K562 (cell line): ENCODE results near the gene HSF4. TPM values are rescaled to one million over a fixed set of nuclear protein-coding genes. Genes with fewer than 3 reads are reported as not detected.
A peak's percentile ranks its signal among the peaks of the same experiment; 100 is the strongest.

ENCODE experiments used
- ATAC-seq: fragments of 200-7000 bp; cut with Tn5 transposase; 3 replicates; pipeline ENCODE4 v1.9.1; 2020; ENCODE audit warnings: moderate library complexity
- BruUV-seq: library from RNA; stranded (reverse); fragments of 400-500 nt; replicated peaks from 2 replicates; lab custom pipeline; 2021; lab: Mats Ljungman, UMichigan
- CTCF ChIA-PET: fragments of 300-600 bp; formaldehyde crosslinking; extraction: SDS; loops from one replicate; lab custom pipeline; 2021; ENCODE audit warnings: low intra/inter-chr PET ratio; lab: Yijun Ruan, JAX
- POLR2A ChIA-PET: fragments of 300-600, 350-650 bp; sonication (Branson Sonifier 250); formaldehyde crosslinking; extraction: SDS; loops from one replicate; lab custom pipeline; 2021; ENCODE audit warnings: antibody characterized with exemption, inconsistent platforms; lab: Yijun Ruan, JAX
- DNase-seq, 4 experiments: peaks; one replicate each; pipeline versions ENCODE4 v3.0.0 to v3.0.0-alpha.2; 2011 to 2018; ENCODE audit warnings: low spot score in 3 of 4, mixed read lengths in 3 of 4; ENCODE audit errors: extremely low read depth in 1 of 4
- FAIRE-seq: peaks from 2 replicates; lab custom pipeline; 2011; peaks lifted over from hg19 to GRCh38; lab: Jason Lieb, UNC
- H2AFZ ChIP-seq: 2 replicates; pipeline ENCODE4 v1.6.0; 2011; ENCODE audit warnings: low read depth, low read length, control low read depth, inconsistent platforms
- H3K27ac ChIP-seq: fragments of 200-600 bp; 3 replicates; pipeline ENCODE4 v1.8.0; 2011; ENCODE audit warnings: low read depth, mild to moderate bottlenecking, control low read depth, inconsistent platforms, low read length, moderate library complexity, mixed read lengths; ENCODE audit errors: extremely low read depth
- H3K27me3 ChIP-seq, 2 experiments: fragments of 300-600 bp in 1 of 2; 2 replicates in 1 of 2; 3 replicates in 1 of 2; pipeline versions ENCODE4 v1.6.0 to v1.8.0; 2011; ENCODE audit warnings: inconsistent platforms in 2 of 2, low read length in 2 of 2, mild to moderate bottlenecking in 1 of 2, mixed read lengths in 1 of 2, moderate library complexity in 1 of 2; ENCODE audit not compliant: control insufficient read depth in 2 of 2, insufficient read depth in 2 of 2
- H3K36me3 ChIP-seq: fragments of 300-600 bp; 3 replicates; pipeline ENCODE4 v1.8.0; 2011; ENCODE audit warnings: mild to moderate bottlenecking, low read length, inconsistent platforms; ENCODE audit not compliant: control insufficient read depth, insufficient read depth
- H3K4me1 ChIP-seq, 2 experiments: fragments of 200-600 bp in 1 of 2; replicated peaks in 1 of 2; 2 replicates in 1 of 2; 3 replicates in 1 of 2; pipeline versions ENCODE4 v1.5.1 to v1.8.0; 2011; ENCODE audit warnings: inconsistent platforms in 2 of 2, low read length in 2 of 2, mild to moderate bottlenecking in 1 of 2, mixed read lengths in 1 of 2, moderate library complexity in 1 of 2; ENCODE audit not compliant: control insufficient read depth in 2 of 2, insufficient read depth in 2 of 2
- H3K4me2 ChIP-seq: 2 replicates; pipeline ENCODE4 v1.6.1; 2011; ENCODE audit warnings: low read length, control low read depth, inconsistent platforms, mixed read lengths; ENCODE audit not compliant: insufficient read depth
- H3K4me3 ChIP-seq: fragments of 200-600 bp; sonication (generic), shearing (Covaris generic); 2 replicates; pipeline ENCODE4 v1.5.1; 2016; ENCODE audit warnings: control low read depth, inconsistent platforms
- H3K79me2 ChIP-seq: fragments of 200-600 bp; 3 replicates; pipeline ENCODE4 v1.8.0; 2011; ENCODE audit warnings: low read length, inconsistent platforms; ENCODE audit not compliant: control insufficient read depth, insufficient read depth
- H3K9ac ChIP-seq, 2 experiments: 2 replicates each; pipeline versions ENCODE4 v1.6.0 to v1.6.1; 2011; ENCODE audit warnings: low read depth in 2 of 2, low read length in 2 of 2, control low read depth in 1 of 2, inconsistent platforms in 1 of 2, mild to moderate bottlenecking in 1 of 2, mixed read lengths in 1 of 2; ENCODE audit not compliant: insufficient read depth in 1 of 2
- H3K9me1 ChIP-seq: one replicate; pipeline ENCODE4 v1.6.0; 2011; ENCODE audit warnings: inconsistent platforms, mild to moderate bottlenecking, low read length, moderate library complexity; ENCODE audit not compliant: control insufficient read depth, insufficient read depth
- H3K9me3 ChIP-seq: replicated peaks from 2 replicates; pipeline ENCODE4 v1.5.1; 2011; ENCODE audit warnings: low read depth, low read length, inconsistent platforms; ENCODE audit not compliant: control insufficient read depth, insufficient read depth
- H4K20me1 ChIP-seq: replicated peaks from 2 replicates; pipeline ENCODE4 v1.6.1; 2011; ENCODE audit warnings: low read length, inconsistent platforms, mixed read lengths; ENCODE audit not compliant: control insufficient read depth, insufficient read depth
- HEY1 ChIP-seq: fragments of 250-450 bp; sonication (Bioruptor Pico); IDR thresholded peaks from 2 replicates; pipeline ENCODE4 v1.5.0; 2020; ENCODE audit warnings: mild to moderate bottlenecking, moderate library complexity, borderline replicate concordance
- RFX5 ChIP-seq: IDR thresholded peaks from 2 replicates; pipeline ENCODE4 v1.6.1; 2011; ENCODE audit warnings: low read depth, mild to moderate bottlenecking, improper control_type of control experiment, low read length
- ZBTB33 ChIP-seq: sonication (generic); formaldehyde crosslinking; IDR thresholded peaks from 2 replicates; pipeline ENCODE4 v1.8.1; 2023; ENCODE audit warnings: mild to moderate bottlenecking, missing genetic modification reagents
- WGBS: fragments of 100-300 bp; shearing (Covaris generic); methylation state at CpG from one replicate; pipeline ENCODE4 v1.1.6; 2016; ENCODE audit warnings: low coverage, mixed read lengths; ENCODE audit not compliant: insufficient coverage; ENCODE audit errors: missing lambda C conversion rate; 5-methylcytosine and 5-hydroxymethylcytosine counted together
- in situ Hi-C: fragments of 300-500 bp; cut with MboI; formaldehyde crosslinking; loops from 4 replicates; pipeline ENCODE4 v1.15.0; 2018; ENCODE audit warnings: inconsistent platforms, mixed read lengths
- intact Hi-C: fragments of 100-400 bp; cut with micrococcal nuclease; formaldehyde crosslinking; loops from 2 replicates; pipeline ENCODE4 v1.14.2; 2022
- polyA plus RNA-seq, 8 experiments: library from polyadenylated mRNA; depleted of rRNA in 4 of 8; stranded (reverse) in 5 of 8; unstranded in 3 of 8; fragments of >200 nt; fragmentation: Nextera tagmentation in 2 of 8; fragmentation: Illumina TruSeq in 1 of 8; extraction: Ambion mirVana in 2 of 8; extraction: Trizol in 1 of 8; gene quantifications; 2 replicates each; pipeline versions ENCODE4 v1.2.1 to v1.2.3, GENCODE V29; 2011 to 2014; ENCODE audit warnings: inconsistent platforms in 1 of 8, missing spikeins in 1 of 8
- total RNA-seq, 7 experiments: library from RNA; depleted of rRNA in 6 of 7; stranded (reverse); fragments of >200 nt in 6 of 7; fragmentation: Illumina TruSeq in 2 of 7; extraction: Trizol in 2 of 7; gene quantifications; 2 replicates each; pipeline versions ENCODE4 v1.2.1 to v1.2.3, GENCODE V29; 2011 to 2021; ENCODE audit warnings: low replicate concordance in 1 of 7

The HSF4 gene
- total and polyA plus RNA-seq, 9 of the 15 experiments (the other 6 are each of a cell fraction or from before 2014, with no cell fraction given): 0.50 to 35.4 (median 8.8) TPM; not detected in 1

GRCh38 chr16:67158637-67159600 lies 5.6 kb upstream of the HSF4 start (continued):
- TF ChIP-seq HEY1 (CRISPR knock-in tag): no peak

GRCh38 chr16:67161595-67162058 lies 2.9 kb upstream of the HSF4 start:
- H3K36me3 ChIP-seq: 0 out of 3 replicates have a peak, but pooled peaks cover 5% of the 10 kb centered on the region
- BruUV-seq: no TSS peak
- peak overlapping the region; percentile 33 to 78; a peak in 3 of 4 replicates for H3K9ac ChIP-seq
- H3K9me3 ChIP-seq: no peaks in the 10 kb centered on the region
- H2AFZ ChIP-seq: no peak overlapping the region
- H3K27ac ChIP-seq: peak overlapping the region; percentile 31; the same call in 2 of the 3 replicates
- no peaks in the 10 kb centered on the region for H3K27me3 ChIP-seq
- no peak for DNase-seq
- TF ChIP-seq RFX5 (no peak), ZBTB33 (CRISPR knock-in tag) (0 out of 2 replicates have a peak, but pooled peaks have one; percentile 30)
- in situ Hi-C loops (loop anchor here (25.0 kb wide), 1 partner anchor 199 kb away; the partner anchor contains the start of gene CES3), intact Hi-C loops (no loop called here)
- peak overlapping the region; percentile 87; the same call in 1 of the 2 replicates for H3K4me2 ChIP-seq
- H3K79me2 ChIP-seq: peaks cover 28% of the 10 kb centered on the region
- CTCF ChIA-PET: interaction anchor here (0.6 kb wide), 1 partner anchor 28 kb away, joined by 3 read pairs; the partner anchor contains the start of gene EXOC3L1
- peaks cover 27 to 76% of the 10 kb centered on the region in 2 experiments for H3K4me1 ChIP-seq
- peaks cover 9% of the 10 kb centered on the region for H4K20me1 ChIP-seq
- FAIRE-seq: no peak
- POLR2A ChIA-PET: interaction anchor here (0.7 kb wide), 1 partner anchor 151 kb away, joined by 3 read pairs; no protein-coding TSS in a partner anchor
- WGBS: 81% methylated on average over 25 of the region's 25 CpGs
- no peaks in the 10 kb centered on the region for H3K9me1 ChIP-seq
- no peak for ATAC-seq
- 0 out of 2 replicates have a peak overlapping the region, but pooled peaks have one; percentile 73 for H3K4me3 ChIP-seq
